Spleen (tissue), 11 donors: ENCODE measurements around the gene FHL1. TPM values are rescaled to one million over a fixed set of nuclear protein-coding genes. Genes with fewer than 3 reads are reported as not detected.

ENCODE experiments used
- DNase-seq: peaks from one replicate; pipeline ENCODE4 v3.0.0-alpha.2; 2020
- H3K27ac ChIP-seq, 8 donors: fragments of 200-600 bp; sonication (generic) in 7 of 8; 1 replicate in 4 of 8; 2 replicates in 4 of 8; pipeline versions ENCODE4 v1.5.0 to v1.8.0; 2016 to 2021; ENCODE audit warnings: inconsistent platforms in 4 of 8, mild to moderate bottlenecking in 4 of 8, moderate library complexity in 1 of 8
- H3K27me3 ChIP-seq, 7 donors: fragments of 200-600 bp; sonication (generic) in 6 of 7; replicated peaks in 1 of 7; 1 replicate in 4 of 7; 2 replicates in 3 of 7; pipeline versions ENCODE4 v1.5.0 to v1.8.0; 2016 to 2021; ENCODE audit warnings: inconsistent platforms in 3 of 7, mild to moderate bottlenecking in 1 of 7
- H3K36me3 ChIP-seq, 6 donors: fragments of 200-600 bp; sonication (generic) in 5 of 6; 1 replicate in 4 of 6; 2 replicates in 2 of 6; pipeline versions ENCODE4 v1.5.0 to v1.8.0; 2016 to 2021; ENCODE audit warnings: inconsistent platforms in 2 of 6
- H3K4me1 ChIP-seq, 6 donors: fragments of 200-600 bp; sonication (generic) in 5 of 6; 1 replicate in 3 of 6; 2 replicates in 3 of 6; pipeline versions ENCODE4 v1.5.0 to v1.8.0; 2016 to 2021; ENCODE audit warnings: inconsistent platforms in 3 of 6
- H3K4me3 ChIP-seq, 8 donors: fragments of 200-600 bp; sonication (generic) in 7 of 8; 1 replicate in 4 of 8; 2 replicates in 4 of 8; pipeline versions ENCODE4 v1.5.0 to v1.8.0; 2016 to 2021; ENCODE audit warnings: inconsistent platforms in 4 of 8, mild to moderate bottlenecking in 4 of 8, moderate library complexity in 2 of 8
- H3K9me3 ChIP-seq, 8 donors: fragments of 200-600 bp; sonication (generic) in 7 of 8; 1 replicate in 4 of 8; 2 replicates in 4 of 8; pipeline versions ENCODE4 v1.5.0 to v1.8.0; 2016 to 2021; ENCODE audit warnings: inconsistent platforms in 4 of 8
- CTCF ChIP-seq, 11 experiments: fragments of 200-600 bp in 7 of 11; fragments of 450-650 bp in 4 of 11; sonication (generic) in 4 of 11; IDR thresholded peaks in 8 of 11; conservative IDR thresholded peaks in 3 of 11; 1 replicate in 7 of 11; 2 replicates in 4 of 11; pipeline versions ENCODE4 v1.4.0 to v1.8.0; 2016 to 2021; ENCODE audit warnings: antibody characterized with exemption in 11 of 11, inconsistent platforms in 4 of 11, mild to moderate bottlenecking in 1 of 11
- POLR2A ChIP-seq, 3 donors: fragments of 450-650 bp; IDR thresholded peaks; one replicate each; pipeline ENCODE4 v1.5.1; 2017; ENCODE audit warnings: antibody characterized with exemption in 3 of 3, mild to moderate bottlenecking in 1 of 3
- POLR2AphosphoS5 ChIP-seq, 3 donors: sonication (generic); formaldehyde crosslinking; IDR thresholded peaks; one replicate each; pipeline ENCODE4 v1.5.1; 2017; ENCODE audit warnings: antibody characterized with exemption in 3 of 3
- WGBS, 5 donors: extraction: QIAGEN DNeasy Blood & Tissue Kit in 3 of 5; methylation state at CpG; one replicate each; pipeline versions ENCODE4 v1.1.5 to v1.1.7; 2013 to 2018; 5-methylcytosine and 5-hydroxymethylcytosine counted together
- intact Hi-C: fragments of 100-400 bp; cut with DNase I; formaldehyde crosslinking; loops from one replicate; pipeline ENCODE4 v1.15.0; 2023; ENCODE audit warnings: low total_unique reads
- polyA plus RNA-seq, 3 donors: library from polyadenylated mRNA; stranded (reverse); fragments of 200-250 nt; gene quantifications; one replicate each; pipeline ENCODE4 v1.2.1, GENCODE V29; 2013
- total RNA-seq, 7 donors: library from RNA; depleted of rRNA in 3 of 7; stranded (reverse); fragments of >200 nt in 3 of 7; fragmentation: NEBNext Ultra II Directional in 4 of 7; extraction: Animal tissue kit (Norgen Biotek cat#: 25700) in 4 of 7; gene quantifications; one replicate each; pipeline versions ENCODE4 v1.1.0 to v1.2.1, GENCODE V29; 2016 to 2021
- donor health status: healthy with polysubstance abuse.
- donor health status: DM: no; HTN: no; CAD: no; lungs with moderate emphysema.
- donor health status: DM: no; HTN: no; CAD: no.
- donor health status: Bipolar disorder and iron deficiency.
- donor health status: healthy.
- donor health status: DM: no; HTN: no; CAD: no.
- donor health status: DM: yes; HTN: yes; CAD: no.

Gene FHL1
- total and polyA plus RNA-seq, 10 donors = 33.0 to 108 (median 61.5) TPM

DNA sequence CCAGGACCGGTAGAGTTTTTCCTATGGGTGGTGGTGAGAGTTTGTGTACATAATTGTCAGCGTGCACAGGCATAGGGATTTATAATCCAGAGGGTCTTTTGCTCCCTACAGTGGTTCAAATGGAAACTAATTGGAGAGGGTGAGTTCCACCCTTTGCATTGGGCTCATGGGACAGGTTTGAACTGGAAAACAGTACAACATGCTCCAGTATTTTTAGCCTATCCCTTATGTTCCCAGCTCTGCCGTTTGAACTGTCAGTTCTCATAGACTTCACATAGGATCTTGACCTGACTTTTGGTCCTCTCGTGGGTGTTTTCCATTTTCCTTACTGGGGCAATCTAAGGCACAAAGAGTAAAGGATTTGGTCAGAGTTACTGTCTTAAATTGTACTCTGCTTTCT is 31.8 kb downstream of the FHL1 start:
- WGBS, 5 donors = 72 to 89% (median 83%) methylated on average over 4 of the region's 4 CpGs
- peaks cover 0 to 6% (median 0%) of the 10 kb centered on the region in 7 donors for H3K27me3 ChIP-seq
- H3K27ac ChIP-seq = no peak overlapping the region
- H3K4me1 ChIP-seq = no peaks in the 10 kb centered on the region
- DNase-seq = no peak
- H3K4me3 ChIP-seq = no peak overlapping the region
- TF ChIP-seq POLR2A (IDR thresholded peaks at IDR 0.05) (no peak), CTCF (IDR thresholded peaks at IDR 0.05 in 8 of 11, conservative IDR thresholded peaks at IDR 0.05 in 3 of 11) (no peak), POLR2AphosphoS5 (IDR thresholded peaks at IDR 0.05) (no peak)
- no peaks in the 10 kb centered on the region for H3K36me3 ChIP-seq
- intact Hi-C loops = no loop called here
- H3K9me3 ChIP-seq = no peaks in the 10 kb centered on the region

GRCh38 chrX:136182414-136182813 is 35.1 kb downstream of the FHL1 start:
- intact Hi-C loops = no loop called here
- Histone ChIP-seq H3K4me3 (no peak overlapping the region), H3K4me1 (no peaks in the 10 kb centered on the region), H3K27ac (no peak overlapping the region), H3K27me3 (peaks cover 0 to 6% (median 0%) of the 10 kb centered on the region in 7 donors), H3K9me3 (no peaks in the 10 kb centered on the region), H3K36me3 (no peaks in the 10 kb centered on the region)
- 70 to 94% (median 77%) methylated on average over 3 of the region's 3 CpGs for WGBS, 5 donors
- TF ChIP-seq POLR2AphosphoS5 (IDR thresholded peaks at IDR 0.05) (no peak), CTCF (IDR thresholded peaks at IDR 0.05 in 8 of 11, conservative IDR thresholded peaks at IDR 0.05 in 3 of 11) (no peak)
- no peak for DNase-seq

GRCh38 chrX:136183172-136183571 is 35.8 kb downstream of the FHL1 start:
- Histone ChIP-seq H3K36me3 (no peaks in the 10 kb centered on the region), H3K27me3 (peaks cover 0 to 6% (median 0%) of the 10 kb centered on the region in 7 donors), H3K27ac (no peak overlapping the region), H3K4me3 (no peak overlapping the region), H3K9me3 (no peaks in the 10 kb centered on the region), H3K4me1 (no peaks in the 10 kb centered on the region)
- intact Hi-C loops = no loop called here
- 73 to 95% (median 92%) methylated on average over 4 of the region's 4 CpGs for WGBS, 5 donors
- DNase-seq = no peak
- TF ChIP-seq POLR2AphosphoS5 (IDR thresholded peaks at IDR 0.05) = no peak

DNA sequence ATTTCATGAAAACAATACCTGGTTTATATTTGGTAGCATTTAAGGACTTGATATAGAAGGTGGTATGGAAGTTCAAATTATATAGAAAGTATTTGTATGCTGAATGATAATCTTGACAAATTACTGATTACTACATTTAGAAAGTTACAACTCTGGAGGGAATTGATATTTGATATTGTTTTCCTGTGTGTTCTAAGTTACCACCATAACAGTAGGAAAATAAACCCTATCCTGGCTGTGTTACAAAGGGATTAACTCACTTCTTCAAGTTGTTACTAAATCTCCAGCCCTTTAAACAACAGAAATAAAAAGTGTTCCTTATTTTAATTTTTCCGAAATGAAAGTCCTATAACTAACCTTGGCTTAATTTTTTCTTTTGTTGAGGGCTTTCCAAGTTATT is 36.6 kb downstream of the FHL1 start:
- Histone ChIP-seq H3K9me3 (no peaks in the 10 kb centered on the region), H3K27ac (no peak overlapping the region), H3K36me3 (no peaks in the 10 kb centered on the region), H3K4me3 (no peak overlapping the region), H3K4me1 (no peaks in the 10 kb centered on the region), H3K27me3 (peaks cover 0 to 6% (median 0%) of the 10 kb centered on the region in 7 donors)
- 40 to 77% (median 68%) methylated on average over 1 of the region's 1 CpG for WGBS, 5 donors
- intact Hi-C loops = no loop called here
- TF ChIP-seq CTCF (IDR thresholded peaks at IDR 0.05 in 8 of 11, conservative IDR thresholded peaks at IDR 0.05 in 3 of 11) (no peak), POLR2A (IDR thresholded peaks at IDR 0.05) (no peak), POLR2AphosphoS5 (IDR thresholded peaks at IDR 0.05) (no peak)
- DNase-seq = no peak
